ENCODE results near the gene CHERP.

DNA sequence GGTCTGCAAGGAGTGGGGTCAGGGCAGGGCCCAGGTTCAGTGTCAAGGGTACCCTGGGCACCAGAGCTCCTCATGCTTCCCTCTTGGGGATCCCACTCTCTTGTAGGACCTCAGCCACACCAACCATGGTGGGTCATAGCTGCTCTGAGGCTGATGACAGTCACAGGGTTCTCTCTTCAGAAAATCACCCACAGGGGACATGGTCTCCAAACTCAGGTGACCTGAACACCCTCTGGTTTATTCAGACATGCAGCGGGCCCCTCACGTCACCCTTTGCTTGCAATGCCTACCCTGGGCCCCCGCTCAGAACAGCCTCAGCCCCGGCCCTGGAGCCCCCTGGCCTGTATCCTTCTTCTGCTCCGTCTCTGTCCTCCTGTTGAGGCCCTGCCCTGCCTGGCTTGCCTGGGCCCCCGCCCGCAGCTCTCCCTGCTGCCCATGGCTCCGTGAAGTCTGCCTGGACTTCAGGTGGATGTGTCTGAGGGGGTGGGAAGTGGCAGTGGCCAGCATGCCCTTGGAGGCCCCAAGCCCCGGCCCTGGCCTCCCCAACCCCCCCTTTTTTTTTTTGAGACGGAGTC lies 20.4 kb downstream of the CHERP start:
- TF ChIP-seq POLR2A (IDR thresholded peaks at IDR 0.05) = no peak
- TF ChIP-seq, protein P1, sequence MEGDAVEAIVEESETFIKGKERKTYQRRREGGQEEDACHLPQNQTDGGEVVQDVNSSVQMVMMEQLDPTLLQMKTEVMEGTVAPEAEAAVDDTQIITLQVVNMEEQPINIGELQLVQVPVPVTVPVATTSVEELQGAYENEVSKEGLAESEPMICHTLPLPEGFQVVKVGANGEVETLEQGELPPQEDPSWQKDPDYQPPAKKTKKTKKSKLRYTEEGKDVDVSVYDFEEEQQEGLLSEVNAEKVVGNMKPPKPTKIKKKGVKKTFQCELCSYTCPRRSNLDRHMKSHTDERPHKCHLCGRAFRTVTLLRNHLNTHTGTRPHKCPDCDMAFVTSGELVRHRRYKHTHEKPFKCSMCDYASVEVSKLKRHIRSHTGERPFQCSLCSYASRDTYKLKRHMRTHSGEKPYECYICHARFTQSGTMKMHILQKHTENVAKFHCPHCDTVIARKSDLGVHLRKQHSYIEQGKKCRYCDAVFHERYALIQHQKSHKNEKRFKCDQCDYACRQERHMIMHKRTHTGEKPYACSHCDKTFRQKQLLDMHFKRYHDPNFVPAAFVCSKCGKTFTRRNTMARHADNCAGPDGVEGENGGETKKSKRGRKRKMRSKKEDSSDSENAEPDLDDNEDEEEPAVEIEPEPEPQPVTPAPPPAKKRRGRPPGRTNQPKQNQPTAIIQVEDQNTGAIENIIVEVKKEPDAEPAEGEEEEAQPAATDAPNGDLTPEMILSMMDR (IDR thresholded peaks at IDR 0.05) = no peak
- no peak for TF ChIP-seq POLR2AphosphoS5 (IDR thresholded peaks at IDR 0.05)
